GM10266 (cell line): ENCODE data around the gene MAN2C1.

Experiments
- DNase-seq: peaks from one replicate; pipeline ENCODE4 v3.0.0; 2012; ENCODE audit errors: extremely low spot score
- CTCF ChIP-seq: IDR thresholded peaks from 2 replicates; pipeline ENCODE4 v1.5.1; 2012; ENCODE audit warnings: mild to moderate bottlenecking, low read depth; ENCODE audit not compliant: control insufficient read depth, insufficient read depth; ENCODE audit errors: missing control alignments

Gene MAN2C1

GRCh38 chr15:75380773-75381172 is 12.4 kb upstream of the MAN2C1 start:
- DNase-seq: no peak
- TF ChIP-seq CTCF: no peak

- TF ChIP-seq CTCF: no peak
- DNase-seq: no peak
Measured at GRCh38 chr15:75371901-75372688, 3.7 kb upstream of the MAN2C1 start.

GRCh38 chr15:75371486-75371885 is 3.1 kb upstream of the MAN2C1 start:
- DNase-seq: no peak
- no peak for TF ChIP-seq CTCF

- DNase-seq: no peak
- TF ChIP-seq CTCF: no peak
Measured at GRCh38 chr15:75369897-75370581, 1.6 kb upstream of the MAN2C1 start.

- peak; percentile 28 for DNase-seq
- no peak for TF ChIP-seq CTCF
Measured at GRCh38 chr15:75368689-75369239, 357 bp upstream of the MAN2C1 start.

- DNase-seq: no peak
- no peak for TF ChIP-seq CTCF
Measured at GRCh38 chr15:75367406-75367912, 948 bp downstream of the MAN2C1 start.
